HG02973 (cell line): ENCODE results near the gene P2RX6.
A peak's percentile ranks its signal among the peaks of the same experiment; 100 is the strongest.
"Not testable (repeated sequence)": the region's sequence is repeated elsewhere in the genome, so short reads cannot be mapped to it uniquely, and the experiment has no call there.

Experiments used
- ATAC-seq: cut with Tn5 transposase; IDR thresholded peaks from one replicate; pipeline ENCODE4 v1.9.1; 2021; ENCODE audit warnings: moderate library complexity; ENCODE audit not compliant: unreplicated experiment

The P2RX6 gene

DNA sequence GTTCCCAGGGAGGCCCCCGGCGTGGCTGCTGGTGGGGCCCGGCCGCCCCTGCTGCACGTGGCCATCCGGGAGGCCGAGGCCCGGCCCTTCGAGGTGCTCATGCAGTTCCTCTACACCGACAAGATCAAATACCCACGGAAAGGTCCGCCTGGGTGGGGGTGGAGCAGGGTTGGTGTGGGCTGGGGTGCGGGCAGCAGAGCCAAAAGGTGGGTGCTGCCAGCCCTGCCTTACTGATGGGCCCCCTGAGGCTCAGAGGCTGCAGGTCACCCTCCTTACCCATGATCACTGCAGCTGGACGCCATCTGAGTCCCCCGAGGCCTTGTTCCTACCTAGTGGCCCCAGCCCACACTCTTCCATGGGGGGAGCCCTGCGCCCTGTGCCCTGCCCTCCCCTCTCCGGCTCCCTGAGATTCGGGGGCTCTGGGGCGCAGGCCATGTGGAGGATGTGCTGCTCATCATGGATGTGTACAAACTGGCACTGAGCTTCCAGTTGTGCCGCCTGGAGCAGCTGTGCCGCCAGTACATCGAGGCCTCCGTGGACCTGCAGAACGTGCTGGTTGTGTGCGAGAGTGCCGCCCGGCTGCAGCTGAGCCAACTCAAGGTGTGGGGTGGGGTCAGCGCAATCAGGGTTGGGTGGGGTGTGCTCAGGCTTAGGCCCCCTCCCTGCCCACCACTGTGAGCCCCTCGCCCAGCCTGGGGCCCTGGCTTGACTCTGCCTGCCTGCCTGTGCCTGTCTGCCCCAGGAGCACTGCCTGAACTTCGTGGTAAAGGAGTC, 20.6 kb upstream of the P2RX6 start:
- no peak for ATAC-seq

DNA sequence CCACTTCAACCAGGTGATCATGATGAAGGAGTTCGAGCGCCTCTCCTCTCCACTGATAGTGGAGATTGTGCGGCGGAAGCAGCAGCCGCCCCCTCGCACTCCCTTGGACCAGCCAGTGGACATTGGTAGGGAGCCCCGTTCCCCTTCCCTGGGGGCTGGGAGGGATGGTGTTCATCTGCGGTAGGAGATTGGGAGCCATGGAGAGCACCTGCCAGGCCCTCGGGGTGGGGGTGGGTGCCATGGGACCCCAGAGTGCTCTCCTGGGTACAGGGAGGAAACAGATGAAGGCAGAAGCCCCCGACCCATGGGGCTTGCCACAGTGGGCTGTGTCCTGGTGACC, 20.1 kb upstream of the P2RX6 start:
- ATAC-seq: no peak

DNA sequence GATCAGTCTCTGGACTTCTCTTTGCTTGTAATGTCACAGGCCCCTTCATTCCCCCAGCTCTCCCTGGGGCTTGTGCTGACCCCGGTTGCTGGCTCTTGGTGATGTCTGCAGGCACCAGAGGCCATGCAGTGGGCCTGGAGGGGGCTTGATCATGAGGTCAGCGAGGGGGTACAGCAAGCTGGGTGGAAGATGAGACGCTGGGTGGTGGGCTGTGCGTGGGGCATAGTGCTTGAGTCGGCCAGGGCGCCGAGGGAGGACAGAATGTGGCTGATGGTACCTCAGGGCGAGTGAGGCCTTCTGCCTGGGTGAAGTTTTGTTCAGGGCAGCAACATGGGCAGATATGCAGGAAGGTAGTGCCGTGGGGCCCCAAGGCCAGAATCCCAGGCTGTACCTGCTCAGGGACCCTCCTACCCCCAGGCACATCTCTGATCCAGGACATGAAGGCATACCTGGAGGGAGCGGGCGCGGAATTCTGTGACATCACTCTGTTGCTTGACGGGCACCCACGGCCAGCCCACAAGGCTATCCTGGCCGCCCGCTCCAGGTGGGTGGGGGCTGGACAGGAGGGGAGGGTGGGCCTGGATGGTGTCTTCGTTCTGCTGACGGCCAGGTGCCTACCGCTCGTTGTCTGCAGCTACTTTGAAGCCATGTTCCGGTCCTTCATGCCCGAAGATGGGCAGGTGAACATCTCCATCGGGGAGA, 19.5 kb upstream of the P2RX6 start:
- ATAC-seq: no peak

DNA sequence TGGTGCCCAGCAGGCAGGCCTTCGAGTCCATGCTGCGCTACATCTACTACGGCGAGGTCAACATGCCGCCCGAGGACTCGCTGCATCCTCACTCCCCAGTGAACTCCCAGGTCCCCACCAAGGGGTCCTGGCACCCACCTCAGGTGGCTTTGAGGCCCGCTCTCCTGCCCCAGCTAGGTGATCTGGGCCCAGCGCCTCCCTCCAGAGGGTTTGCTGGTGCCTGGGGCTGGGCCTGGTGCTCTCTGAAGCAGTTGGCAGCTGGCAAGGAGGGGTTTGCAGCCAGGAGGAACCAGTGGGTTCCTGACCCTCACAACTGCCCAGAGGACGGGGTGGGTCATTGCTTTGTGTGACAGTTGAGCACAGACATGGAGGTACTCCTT, 18.9 kb upstream of the P2RX6 start:
- ATAC-seq: no peak

DNA sequence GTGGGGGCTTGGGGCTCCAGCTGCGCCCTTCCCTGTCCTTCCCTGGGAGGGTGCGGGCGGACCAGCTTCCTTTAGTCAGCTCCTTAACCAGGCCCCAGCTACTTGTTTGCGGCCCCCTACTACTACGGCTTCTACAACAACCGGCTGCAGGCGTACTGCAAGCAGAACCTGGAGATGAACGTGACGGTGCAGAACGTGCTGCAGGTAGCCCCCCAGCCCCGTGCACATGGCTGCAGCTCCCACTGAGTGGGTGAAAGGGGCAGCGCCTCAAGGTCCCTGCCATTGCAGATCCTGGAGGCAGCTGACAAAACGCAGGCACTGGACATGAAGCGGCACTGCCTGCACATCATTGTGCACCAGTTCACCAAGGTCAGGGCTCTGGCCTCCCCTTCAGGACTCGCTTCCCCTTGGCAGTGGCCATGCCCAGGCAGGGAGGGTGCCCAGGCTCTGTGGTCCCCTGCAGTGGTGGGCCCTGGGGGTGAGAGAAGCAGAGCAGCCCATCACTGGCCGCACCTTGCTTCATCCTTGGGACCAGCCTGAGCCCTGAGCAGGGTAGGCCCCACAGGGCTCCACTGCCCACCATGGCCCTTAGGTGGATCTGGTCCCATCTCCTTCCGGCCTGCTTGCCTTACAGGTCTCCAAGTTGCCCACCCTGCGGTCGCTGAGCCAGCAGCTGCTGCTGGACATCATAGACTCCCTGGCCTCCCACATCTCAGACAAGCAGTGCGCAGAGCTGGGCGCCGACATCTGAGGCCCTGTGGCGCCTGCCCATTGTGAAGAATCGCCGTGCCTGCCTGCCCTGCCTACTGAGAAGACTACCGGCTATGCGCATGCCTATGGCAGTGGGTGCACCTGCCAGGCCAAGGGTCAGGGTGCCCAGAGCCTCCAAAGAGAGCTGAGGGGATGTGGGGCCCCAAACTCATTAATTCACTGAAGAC, 18.1 kb upstream of the P2RX6 start:
- no peak for ATAC-seq

DNA sequence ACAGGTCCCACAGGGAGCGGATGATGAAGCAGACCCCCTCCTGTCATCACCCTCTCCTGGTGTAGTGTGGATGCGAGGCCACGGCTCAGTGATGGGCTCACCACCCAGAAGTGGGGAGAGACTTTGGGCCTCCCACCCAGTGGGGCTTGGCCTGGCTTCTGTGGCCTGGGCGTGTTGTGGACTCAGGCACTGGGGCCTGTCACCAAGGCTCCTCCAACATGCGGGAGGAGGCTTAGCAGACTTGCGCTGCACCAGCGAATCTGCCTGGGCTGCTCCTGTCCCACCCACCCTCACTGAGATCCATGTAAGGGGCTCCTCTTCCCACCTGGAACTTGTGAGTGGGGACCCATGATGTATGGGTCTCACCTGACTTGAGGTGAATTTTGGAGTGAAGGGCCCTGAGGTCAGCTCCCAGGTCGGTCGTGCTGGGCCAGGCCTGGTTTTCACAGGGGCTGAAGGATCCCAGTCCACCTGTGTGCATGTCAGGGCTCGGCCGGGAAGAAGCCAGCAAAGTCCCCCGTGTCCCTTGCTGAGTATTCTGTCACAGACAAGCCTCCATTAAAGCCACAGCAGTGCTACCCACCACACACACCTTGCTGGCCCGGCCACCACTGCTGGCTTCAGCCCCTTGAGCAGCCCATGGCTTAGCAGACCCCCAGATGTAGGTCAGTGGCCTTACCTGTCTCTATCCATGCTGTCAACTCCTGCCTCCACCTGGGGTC, 17.3 kb upstream of the P2RX6 start:
- no peak for ATAC-seq

DNA sequence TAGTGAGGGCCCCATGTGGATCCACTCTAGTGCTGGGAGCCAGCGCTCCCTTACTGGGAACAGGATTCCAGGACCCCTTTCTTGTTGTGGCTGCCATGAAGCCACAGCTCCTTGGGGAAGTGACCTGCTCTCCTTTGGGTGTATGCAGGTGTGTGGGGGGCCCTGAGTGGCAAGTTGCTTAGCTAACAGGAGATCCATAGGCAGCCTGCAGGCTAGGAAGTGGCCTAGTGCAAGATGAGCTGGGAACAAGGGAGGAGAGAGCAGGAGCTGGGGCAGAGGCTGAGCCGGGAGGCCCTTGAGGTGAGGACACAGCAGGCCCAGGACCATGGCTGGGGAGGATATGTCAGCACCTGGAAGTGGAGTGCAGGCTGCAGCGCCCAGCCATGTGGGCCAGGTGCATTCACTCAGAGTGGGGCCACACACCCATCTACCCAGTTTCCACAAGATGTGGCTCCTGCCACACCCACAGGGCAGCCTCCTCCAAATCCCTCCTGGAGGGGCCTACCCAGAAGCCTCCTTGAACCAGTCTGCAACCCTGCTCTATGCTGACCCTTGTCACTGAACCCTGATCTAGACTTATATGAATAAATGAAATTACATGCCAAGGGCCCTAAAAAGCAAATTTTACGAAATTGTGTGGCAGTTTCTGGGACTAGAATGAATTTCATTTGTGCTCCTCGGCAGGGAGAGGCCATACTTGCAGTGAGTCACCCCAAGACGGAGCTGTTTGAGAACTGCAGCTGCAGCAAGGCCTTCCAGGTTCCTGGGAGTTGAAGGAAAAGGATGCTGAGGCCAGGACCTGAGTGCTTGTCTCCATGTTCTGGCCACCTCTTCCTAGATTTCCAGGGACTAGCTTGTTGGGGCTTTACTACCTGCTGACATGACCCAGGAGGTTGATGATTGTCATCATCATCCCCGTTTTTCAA, 16.3 kb upstream of the P2RX6 start:
- no peak for ATAC-seq

DNA sequence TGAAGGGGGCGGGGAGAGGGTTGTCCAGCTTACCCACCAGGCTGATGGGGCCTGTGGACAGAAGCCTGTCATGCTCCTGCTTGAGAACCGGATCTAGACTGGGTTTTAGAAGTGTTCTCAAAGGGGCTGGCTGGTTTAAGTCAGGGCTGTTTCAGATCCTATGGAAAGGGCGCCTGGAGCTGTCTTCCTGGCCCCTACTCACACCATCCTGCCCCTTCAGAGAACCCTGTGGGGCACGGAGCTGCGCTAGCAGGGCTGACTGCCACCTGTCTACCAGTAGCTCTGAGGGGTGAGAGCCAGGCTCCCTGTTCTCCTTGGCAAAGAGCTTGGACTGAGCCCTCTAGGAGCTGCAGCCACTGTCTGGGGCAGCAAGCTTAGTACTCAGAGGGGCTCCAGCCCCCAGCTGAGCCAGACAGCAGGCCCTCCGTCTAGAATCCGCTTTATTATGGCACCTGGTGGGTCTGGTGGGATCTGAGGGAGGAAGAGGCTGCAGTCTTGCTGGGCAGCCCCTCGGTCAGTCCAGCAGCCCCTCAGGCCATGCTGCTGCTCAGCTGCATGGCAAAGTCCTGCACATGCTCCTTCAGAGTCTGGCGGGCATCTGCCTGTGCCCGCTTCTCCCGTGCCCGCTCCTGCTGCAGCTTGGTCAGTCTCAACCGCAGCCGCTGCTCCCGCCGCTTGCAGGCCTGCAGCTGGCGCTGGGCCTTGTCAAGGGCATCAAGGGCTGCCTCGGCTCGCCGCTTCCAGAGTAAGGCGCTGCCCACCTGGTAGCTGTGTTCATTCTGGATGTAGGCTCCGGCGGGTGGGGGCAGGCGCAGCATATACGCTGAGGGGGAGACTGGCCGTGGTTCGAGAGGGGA, 15.4 kb upstream of the P2RX6 start:
- ATAC-seq: no peak

DNA sequence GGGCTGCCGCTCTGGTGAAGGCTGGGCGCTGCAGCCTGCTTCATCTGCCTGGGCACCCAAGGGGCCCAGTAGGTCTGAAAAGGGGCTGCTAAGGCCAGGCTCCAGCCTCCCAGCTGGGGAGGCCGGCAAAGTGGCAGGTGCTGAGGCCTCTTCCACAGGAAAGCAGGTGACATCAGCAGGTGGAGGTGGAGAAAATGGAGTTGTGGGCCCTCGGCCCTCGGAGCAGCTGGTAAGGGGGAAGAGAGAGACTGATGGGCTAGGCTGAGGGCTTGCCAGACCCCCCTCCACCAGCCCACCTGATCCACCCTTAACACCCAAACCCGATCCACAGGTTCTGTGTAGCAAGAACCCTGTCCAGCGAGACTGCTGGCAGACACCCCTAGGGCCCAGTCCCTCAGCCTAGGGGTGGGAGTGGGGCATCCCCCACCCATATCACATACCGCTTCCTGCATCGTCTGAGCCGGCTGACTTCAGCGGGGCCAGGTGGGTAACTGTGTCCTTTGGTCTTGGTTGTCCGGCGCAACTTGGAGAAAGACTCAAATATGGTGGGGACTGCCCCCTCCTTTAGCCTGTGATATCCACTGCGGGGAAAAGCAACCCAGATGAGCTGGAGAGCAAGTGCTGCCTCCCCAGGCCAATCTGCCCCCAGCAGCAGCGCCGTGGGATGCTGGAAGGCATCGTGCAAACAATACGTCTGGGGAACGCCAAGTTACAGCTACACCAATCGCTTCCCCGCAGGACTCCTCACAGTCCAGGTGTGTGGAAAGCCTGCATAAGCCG, 14.6 kb upstream of the P2RX6 start:
- no peak for ATAC-seq

DNA sequence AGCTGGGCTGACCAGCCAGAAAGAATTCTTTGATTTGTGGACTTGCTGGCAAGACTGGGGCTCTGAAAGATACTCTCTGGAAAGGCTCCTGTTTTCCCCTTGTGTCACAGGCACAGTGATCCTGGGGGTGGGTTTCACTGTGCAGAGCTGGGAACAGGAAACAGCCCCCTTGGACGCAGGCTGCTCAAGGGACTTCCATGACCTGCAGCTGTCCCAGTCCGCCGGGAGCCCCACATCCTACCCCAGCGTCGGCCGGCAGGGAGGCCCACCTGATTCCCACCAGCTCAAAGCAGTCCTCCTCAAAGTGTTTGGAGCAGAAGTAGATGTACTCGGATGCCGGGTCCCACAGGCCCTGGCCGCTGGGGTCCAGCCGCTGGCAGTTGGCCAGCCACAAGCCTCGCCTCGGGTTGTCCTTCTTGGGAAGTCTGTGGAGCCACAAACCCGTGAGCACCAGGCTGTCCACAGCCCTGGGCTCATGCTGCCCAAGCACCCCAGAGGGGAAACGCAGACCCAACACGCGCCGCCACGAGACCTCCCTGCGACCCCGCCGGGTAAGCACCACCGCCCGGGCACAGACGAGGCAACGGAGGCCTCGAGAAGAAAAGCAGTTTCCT, 13.9 kb upstream of the P2RX6 start:
- no peak for ATAC-seq

DNA sequence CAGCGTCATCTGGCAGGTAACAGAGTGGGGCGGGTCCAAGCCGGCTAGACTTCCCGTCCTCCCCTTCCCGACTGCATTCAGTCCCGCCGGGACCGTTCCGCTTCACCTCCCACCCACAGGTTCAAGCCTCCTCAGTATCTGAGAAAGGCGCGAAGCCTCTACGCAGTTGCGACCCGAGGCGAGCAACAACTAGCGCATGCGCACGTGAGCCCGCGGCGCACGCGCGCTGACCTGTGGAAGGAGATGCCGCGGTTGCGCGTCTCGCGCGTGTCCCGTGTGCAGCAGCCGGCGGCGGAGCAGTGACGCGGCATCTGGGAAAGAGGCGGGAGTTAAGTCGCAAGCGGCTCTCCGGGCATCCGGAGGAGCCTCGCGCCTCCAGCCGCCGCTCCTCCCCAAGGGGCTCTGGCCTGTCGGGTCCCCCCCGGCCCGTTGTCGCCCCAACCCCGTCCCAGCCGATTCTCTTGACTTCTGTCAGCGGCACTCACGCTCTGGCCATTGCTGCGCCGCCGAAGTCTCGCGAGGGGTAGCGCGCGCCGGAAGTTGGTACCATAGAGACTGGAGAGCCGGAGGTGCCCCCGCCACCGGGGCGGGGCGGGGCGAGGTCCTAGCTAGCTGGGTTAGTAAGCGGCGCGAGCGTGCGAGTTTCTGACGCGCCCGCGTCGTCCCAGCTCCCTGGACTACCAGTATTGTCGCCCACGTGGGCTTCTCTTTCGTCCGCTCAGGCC, 13.2 kb upstream of the P2RX6 start, which contains the start of gene THAP7:
THAP7 (minus strand) TSS at position 518 of the 725 bp plus-strand sequence; CDS start at position 311, 207 bp downstream.
- peak; percentile 70 for ATAC-seq

DNA sequence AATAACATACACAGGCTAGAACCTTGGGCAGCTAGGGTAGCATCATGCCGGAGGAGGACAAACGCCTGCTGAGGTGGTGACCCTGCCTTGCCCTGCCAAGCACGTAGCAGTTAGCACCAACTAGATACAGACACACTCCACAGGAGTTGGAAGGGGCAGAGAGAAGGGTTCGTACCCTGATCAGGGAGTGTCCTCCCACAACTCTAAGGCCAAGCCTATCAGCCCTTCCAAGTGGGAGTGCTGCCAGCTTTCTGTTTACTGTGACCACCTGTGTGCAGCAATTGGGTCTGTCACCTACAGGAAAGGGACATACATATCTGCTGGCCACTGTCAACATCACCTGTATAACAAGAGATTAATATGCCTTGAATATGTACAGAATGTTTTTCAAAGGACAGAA, 11.2 kb upstream of the P2RX6 start:
- ATAC-seq: no peak

DNA sequence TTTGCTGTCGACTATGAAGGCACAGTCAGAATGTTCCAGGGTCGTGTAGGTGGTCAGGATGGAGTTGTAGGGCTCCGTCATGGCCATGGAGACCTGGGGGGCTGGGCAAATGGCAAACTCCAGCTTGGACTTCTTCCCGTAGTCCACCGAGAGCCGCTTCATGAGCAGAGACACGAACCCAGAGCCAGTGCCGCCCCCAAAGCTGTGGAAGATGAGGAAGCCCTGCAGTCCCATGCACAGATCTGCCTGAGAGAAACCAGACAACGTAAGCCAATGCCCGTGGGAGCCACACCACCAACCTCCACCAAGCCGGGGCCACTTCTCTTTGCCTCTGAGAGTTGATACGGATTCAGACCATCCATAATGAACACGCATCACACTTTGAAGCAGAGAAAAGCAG, 5.8 kb upstream of the P2RX6 start:
- not testable (repeated sequence) for ATAC-seq

DNA sequence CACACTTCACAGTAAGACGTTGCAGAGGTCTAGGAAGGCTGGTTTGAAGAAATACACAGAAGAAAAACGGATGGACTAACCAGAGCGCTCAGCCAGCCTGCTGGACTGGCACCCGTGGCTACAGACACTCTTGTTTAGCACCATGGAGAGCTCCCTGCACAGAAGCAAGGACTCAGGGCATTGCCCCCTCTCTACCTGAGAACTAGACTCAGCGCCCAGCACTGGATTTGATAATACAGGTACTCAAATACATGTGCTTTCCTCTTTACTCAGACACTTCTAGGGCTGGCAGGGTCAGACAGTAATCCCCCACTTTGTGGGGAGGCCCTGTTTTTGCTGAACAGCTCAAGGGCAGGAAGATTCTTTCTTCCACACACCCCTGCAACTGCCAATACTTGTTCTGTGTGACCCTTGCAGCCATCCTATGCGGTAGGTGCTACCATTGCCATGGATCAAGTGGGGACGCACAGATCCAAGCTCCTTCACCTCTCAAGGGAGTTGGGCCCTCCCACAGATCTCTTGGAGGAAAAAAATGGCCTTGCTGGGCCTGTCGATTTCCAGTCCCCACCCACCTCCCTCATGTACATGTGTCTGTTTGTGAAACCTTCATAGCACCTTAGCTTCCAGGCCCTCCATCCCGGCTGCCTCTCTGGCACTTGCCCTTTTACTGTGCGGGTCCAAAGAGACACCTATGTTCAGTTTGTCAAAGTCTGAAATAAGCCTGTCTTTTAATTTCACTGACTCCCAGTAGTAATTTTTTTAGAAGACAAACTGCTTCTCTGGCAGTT, 5.1 kb upstream of the P2RX6 start:
- no peak for ATAC-seq

DNA sequence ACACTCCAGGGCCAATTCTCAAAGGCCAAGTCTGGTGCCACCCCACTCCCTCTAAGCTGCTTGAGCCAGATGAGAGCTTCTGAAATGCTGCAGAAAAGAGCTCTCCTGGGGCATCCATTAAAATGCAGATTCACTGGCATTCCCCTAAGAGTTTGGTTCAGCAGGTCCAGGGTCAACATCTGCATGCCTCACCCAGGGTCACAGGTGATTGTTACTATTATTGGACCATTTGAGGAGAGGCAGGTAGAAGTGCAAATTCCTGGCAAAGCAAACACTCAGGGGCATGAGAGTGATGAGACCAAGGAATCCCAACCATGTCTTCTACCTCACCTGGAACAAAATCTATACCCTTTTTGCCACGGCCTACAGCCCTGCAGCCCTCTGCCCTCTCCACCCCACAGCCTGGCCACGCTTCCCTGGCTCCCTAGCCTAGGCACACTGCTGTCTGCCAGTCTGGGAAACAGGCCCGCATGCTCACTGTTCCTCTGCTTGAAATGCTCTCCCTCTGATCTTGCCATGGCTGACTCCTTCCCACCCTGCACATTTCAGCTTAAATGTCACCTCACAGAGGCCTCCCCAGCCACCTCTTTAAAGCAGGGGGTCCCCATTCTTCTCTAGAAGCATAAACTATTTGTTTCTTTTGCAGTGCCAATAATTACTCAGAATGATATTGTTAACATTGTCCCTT, 4.4 kb upstream of the P2RX6 start:
- no peak for ATAC-seq
